Right lobe of liver (tissue), 4 donors: ENCODE results near the gene TUBA1A.

Experiments used
- CTCF ChIP-seq, 4 donors: fragments of 200-600 bp in 3 of 4; fragments of 450-650 bp in 1 of 4; IDR thresholded peaks; one replicate each; pipeline versions ENCODE4 v1.5.1 to v1.8.0; 2016 to 2022; ENCODE audit warnings: antibody characterized with exemption in 4 of 4, mild to moderate bottlenecking in 2 of 4
- POLR2A ChIP-seq: fragments of 450-650 bp; IDR thresholded peaks from one replicate; pipeline ENCODE4 v1.6.1; 2017; ENCODE audit warnings: antibody characterized with exemption, mild to moderate bottlenecking
- donor health status: DM: no; HTN: no; CAD: no.
- donor health status: DM: no; HTN: no; CAD: no.
- donor health status: DM: no; HTN: yes; CAD: no.

GRCh38 chr12:49225576-49226166 is 36.8 kb upstream of the TUBA1A start:
- TF ChIP-seq CTCF (IDR thresholded peaks at IDR 0.05) (no peak), POLR2A (no peak)
